Cardiac septum (tissue), 1 donor: ENCODE measurements around the gene TLNRD1. TPM values are rescaled to one million over a fixed set of nuclear protein-coding genes. Genes with fewer than 3 reads are reported as not detected.

Experiments
- DNase-seq: peaks from one replicate; pipeline ENCODE4 v3.0.0-alpha.2; 2020; ENCODE audit warnings: low spot score
- intact Hi-C: fragments of 100-400 bp; cut with DNase I; formaldehyde crosslinking; loops from one replicate; pipeline ENCODE4 v1.14.0; 2022
- microRNA-seq: library from miRNA; unstranded; fragments of <30 nt; microRNA quantifications from one replicate; pipeline ENCODE4 v1.2.0, GENCODE V29; 2020
- total RNA-seq: library from RNA; stranded (reverse); fragmentation: NEBNext Ultra II Directional; extraction: Animal tissue kit (Norgen Biotek cat#: 25700); gene quantifications from one replicate; pipeline ENCODE4 v1.2.1, GENCODE V29; 2021
- donor health status: DM: no; HTN: no; CAD: no.

TLNRD1 gene
- total RNA-seq, 1 donor from 2014 or later: 7.3 TPM

DNA sequence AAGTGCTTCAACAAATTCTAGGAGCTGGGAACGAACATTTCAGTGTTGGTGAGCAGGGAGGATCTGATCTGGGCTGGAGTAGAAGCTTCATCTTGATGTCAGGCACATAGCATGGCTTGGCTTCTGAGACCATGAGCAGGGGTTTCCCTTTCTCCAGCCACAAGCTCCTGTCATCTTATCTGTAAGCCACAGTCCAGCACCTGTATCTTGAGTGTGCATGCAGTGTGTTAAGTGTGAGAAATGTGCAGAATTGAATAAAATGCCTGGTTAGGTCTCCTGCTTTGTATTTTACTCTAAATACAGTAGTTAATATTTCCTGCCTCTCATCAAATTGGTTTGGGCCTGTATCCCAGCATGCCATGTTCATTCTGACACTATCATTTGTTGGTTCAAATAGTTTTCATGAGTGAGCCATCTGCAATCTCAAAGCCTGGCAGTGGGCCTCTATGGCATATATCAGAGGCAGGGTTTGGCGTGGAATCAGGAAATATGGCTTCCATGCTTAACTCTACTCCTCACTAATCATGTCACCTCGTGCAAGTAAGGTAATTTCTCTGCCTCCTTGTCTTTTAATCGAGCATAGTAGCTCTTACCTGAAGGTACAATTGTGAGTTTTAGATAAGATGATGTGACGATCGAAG lies 43.3 kb downstream of the TLNRD1 start:
- no peak for DNase-seq
- intact Hi-C loops: no loop called here

DNA sequence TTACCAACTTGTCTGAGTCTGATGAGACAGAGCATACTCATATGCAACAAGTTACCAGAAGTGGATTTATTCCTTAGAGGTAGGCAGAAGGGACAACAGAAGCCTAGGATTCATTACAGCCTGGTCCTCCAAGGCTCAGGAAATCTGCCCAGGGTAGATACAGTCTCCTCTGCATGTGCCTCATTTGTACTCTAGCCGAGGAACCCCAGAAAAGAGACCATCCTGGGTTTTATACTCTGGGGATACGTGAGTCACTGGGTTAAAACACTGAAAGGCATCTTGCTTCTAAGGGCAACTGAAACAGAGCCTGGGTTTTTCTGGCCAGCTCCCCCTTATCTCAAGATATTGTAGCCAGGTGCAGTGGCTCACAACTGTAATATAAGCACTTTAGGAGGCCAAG lies 45.6 kb downstream of the TLNRD1 start:
- no peak for DNase-seq
- intact Hi-C loops: no loop called here

DNA sequence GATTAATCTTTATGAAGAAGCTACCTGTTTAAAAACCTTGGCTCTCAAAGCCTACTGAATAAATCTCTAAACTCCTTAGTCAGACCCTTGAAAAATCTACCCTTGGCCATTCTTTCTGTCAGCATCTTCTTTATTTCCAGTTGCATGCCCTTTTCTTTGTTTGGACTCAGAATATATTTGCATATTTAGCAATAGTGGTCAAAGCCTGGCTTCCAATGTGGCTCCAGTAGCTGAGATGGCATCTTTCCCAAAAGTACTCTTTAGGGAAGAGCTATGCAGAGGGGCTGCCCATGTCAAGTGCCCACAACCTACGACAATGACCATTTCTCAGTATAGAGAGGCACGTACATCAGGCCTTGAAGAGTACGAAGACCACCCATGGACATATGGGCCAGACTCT lies 47.2 kb downstream of the TLNRD1 start:
- intact Hi-C loops: no loop called here
- DNase-seq: no peak

DNA sequence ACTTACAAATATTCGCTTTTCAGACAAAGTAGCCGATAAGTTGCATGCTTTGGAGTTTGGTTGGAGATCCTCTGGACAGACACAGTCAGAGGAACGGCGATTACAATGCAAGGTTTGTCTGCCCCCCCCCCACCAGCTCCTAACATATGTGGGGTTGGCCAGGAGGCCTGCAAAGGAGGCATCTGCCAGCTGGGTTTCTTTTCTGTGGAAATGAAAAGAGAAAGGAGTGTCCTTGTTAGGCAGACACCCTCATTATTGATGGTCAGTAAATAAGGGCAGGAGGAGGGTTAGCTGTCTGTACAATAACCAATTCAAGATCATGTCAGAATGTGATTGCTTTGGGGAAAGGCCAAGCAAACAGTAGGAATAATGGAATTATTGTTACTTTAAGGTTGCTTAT lies 49.1 kb downstream of the TLNRD1 start:
- intact Hi-C loops: no loop called here
- DNase-seq: no peak

DNA sequence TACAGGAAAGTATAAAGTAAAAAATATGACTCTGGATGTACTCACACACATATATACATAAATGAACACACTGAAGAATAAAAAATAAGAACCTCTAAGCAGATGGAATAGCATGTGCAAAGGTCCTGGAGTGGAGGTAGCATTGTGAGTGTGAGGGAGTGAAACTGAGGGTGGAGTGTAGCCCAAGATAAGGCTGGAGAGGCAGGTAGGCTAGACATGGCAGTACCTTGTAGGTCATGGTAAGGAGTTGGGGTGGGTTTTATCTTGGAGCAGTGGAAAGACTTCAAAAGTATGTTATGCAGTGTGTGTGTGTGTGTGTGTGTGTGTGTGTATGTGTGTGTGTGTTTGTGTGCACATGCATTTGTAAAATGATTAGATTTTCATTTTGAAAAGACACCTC lies 49.5 kb downstream of the TLNRD1 start:
- intact Hi-C loops: no loop called here
- no peak for DNase-seq

DNA sequence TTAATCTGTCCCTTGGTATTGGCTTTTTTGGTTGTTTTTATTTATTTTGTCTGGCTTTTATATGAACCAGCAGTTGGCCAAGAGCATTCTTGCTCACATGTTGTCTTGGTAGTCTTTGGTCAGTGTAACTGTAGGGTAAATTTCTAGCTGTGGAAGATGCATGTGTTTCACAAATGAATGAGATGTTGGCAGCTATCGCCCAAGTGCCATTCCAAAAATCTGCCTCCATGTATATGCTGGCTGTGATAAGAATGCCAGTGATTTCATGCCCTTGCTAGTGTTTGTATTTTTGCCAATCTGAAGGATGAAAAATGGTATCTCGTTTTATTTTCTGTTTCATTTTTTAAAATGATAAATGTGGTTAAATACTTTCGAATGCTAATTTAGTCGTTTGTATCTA lies 50.1 kb downstream of the TLNRD1 start:
- DNase-seq: no peak
- intact Hi-C loops: no loop called here

DNA sequence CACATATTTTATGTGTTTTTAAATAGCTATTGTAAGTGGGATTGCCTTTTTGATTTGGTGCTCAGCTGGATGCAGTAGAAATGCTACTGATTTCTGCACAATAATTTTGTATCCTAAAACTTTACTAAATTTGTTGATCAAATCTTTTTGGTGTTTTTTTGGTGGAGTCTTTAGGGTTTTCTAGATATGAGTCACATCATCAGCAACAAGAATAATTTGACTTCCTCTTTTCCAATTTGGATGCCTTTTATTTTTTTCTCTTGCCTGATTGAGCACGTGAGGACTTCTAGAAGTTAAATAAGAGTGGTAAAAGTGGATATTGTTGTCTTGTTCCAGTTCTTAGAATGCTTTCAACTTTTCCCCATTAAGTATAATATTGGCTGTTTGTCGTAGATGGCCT lies 51.3 kb downstream of the TLNRD1 start:
- intact Hi-C loops: no loop called here
- DNase-seq: no peak

DNA sequence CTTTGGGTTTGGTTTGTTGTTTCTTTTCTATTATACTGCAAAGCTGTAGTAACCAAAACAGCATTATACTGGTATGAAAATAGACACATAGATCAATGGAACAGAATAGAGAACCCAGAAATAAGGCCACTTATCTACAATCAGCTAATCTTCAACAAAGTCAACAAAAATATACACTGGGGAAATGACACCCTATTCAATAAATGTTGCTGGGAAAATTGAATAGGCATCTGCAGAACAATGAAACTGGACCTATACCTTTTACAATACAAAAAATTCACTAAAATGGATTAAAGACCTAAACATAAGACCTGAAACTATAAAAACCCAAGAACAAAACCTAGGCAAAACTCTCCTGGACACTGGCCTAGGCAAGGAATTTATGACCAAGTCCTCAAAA lies 52.9 kb downstream of the TLNRD1 start:
- intact Hi-C loops: no loop called here

DNA sequence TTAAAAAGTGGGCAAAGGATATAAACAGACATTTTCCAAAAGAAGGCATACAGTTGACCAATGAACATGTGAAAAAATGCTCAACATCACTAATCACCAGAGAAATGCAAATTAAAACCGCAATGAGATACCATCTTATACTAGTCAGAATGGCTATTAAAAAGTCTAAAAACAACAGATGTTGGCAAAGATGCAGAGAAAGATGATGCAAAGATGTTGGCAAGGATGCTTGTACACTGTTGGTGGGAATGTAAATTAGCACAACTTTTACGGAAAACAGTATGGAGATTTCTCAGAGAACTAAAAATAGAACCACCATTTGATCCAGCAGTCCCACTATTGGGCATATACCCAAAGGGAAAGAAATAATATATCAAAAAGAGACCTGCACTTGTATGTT lies 53.5 kb downstream of the TLNRD1 start:
- no peak for DNase-seq
- intact Hi-C loops: no loop called here

More for the DNA sequence above, 52.9 kb downstream of the TLNRD1 start:
- DNase-seq: no peak

Small RNA genes lying within 50 kb of the gene (microRNA-seq; reads per million reads assigned to microRNA genes)
- gene MIR4514: not detected

Other genes starting within 250 kb of the TLNRD1 start
- gene CEMIP, start 221.6 kb upstream of the TLNRD1 start, total RNA-seq: 0.46 TPM
- 12.5 TPM for gene MESD, start 11.1 kb upstream of the TLNRD1 start, total RNA-seq
- 1.7 TPM for gene CFAP161, start 133.3 kb downstream of the TLNRD1 start, total RNA-seq
- gene IL16, start 196.0 kb downstream of the TLNRD1 start, total RNA-seq: 2.5 TPM